Left ventricle myocardium superior (tissue), 1 donor: ENCODE data around the gene PTPRG. TPM values are rescaled to one million over a fixed set of nuclear protein-coding genes. Genes with fewer than 3 reads are reported as not detected.
A peak's percentile ranks its signal among the peaks of the same experiment; 100 is the strongest.

Source experiments
- ATAC-seq: fragments of 200-7000 bp; cut with Tn5 transposase; one replicate; pipeline ENCODE4 v1.9.1; 2020; ENCODE audit warnings: mild to moderate bottlenecking, moderate library complexity
- DNase-seq: peaks from one replicate; pipeline ENCODE4 v3.0.0-alpha.2; 2020
- intact Hi-C: fragments of 100-400 bp; cut with micrococcal nuclease; formaldehyde crosslinking; loops from one replicate; pipeline ENCODE4 v1.11.0; 2022
- total RNA-seq: library from RNA; stranded (reverse); fragmentation: NEBNext Ultra II Directional; extraction: Animal tissue kit (Norgen Biotek cat#: 25700); gene quantifications from one replicate; pipeline ENCODE4 v1.2.1, GENCODE V29; 2021
- donor health status: DM: no; HTN: yes; CAD: no; lungs with severe emphysema.

PTPRG gene
- total RNA-seq, 1 donor from 2014 or later: 30.4 TPM

GRCh38 chr3:62209101-62209500, 647.7 kb downstream of the PTPRG start:
- intact Hi-C loops: loop anchor here (10.0 kb wide), 1 partner anchor 116 kb away; no protein-coding TSS in a partner anchor
- DNase-seq (no peak), ATAC-seq (no peak)

DNA sequence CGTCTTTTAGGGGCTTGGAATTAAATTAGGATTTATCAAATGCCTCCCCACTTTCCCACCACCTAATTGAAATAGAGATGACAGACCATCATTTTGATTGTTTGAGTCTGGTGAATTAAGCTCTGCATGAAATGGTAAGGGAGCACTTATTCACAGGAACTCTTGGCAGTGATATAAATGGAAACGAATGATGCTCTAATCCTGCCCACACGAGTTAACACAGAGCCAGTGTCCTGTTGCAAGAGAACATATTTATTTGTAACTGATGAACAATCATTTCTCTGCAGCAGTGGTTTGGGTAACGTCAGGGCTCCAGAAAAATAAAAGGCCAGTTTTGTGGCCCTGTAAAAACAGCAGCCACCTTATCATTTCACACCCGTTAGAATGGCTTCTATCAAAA, 648.6 kb downstream of the PTPRG start:
- no peak for DNase-seq
- intact Hi-C loops: no loop called here
- no peak for ATAC-seq

DNA sequence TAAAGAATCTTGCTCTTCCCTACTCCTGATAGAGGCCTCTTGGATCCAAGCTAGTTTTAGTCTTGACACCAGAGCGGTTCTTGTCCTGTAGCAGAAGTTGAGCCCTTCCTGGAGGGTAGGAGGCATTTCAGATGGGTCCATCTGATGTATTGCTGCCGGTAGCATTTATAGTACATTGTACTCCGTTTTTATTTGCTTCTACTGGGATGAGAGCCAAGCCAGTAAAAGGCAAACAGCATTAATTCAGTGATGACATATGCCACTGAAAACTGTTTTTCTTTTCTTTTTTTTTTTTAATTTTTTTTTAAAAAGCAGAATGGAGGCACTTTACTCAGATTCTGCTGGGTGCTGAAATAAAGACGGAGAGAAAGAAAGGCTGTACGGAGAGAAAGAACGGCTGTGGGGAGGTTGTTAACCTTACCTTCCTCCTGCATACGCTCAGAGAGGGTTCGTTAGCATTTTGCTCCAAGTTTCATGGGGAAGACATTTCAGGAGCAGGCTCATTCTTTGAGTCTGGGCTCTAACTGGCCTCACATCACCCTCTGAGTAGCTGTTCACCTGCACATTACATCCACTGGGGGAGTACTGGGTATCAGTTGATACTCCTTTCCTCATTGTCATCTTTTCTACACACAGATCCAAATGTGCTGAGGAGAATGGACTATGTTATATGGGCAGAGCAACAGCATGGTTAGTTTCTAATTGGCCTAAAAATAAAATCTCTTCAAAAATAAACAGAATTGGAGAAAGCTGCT, 650.5 kb downstream of the PTPRG start:
- intact Hi-C loops: no loop called here
- ATAC-seq (no peak), DNase-seq (no peak)

- intact Hi-C loops: no loop called here
- no peak for ATAC-seq
Measured at GRCh38 chr3:62214850-62215249, 653.5 kb downstream of the PTPRG start.

GRCh38 chr3:62220616-62221015, 659.2 kb downstream of the PTPRG start:
- no peak for DNase-seq
- intact Hi-C loops: no loop called here
- ATAC-seq: peak; percentile 61

More at GRCh38 chr3:62214850-62215249, 653.5 kb downstream of the PTPRG start:
- no peak for DNase-seq

GRCh38 chr3:62225051-62225450, 663.7 kb downstream of the PTPRG start:
- DNase-seq (no peak), ATAC-seq (no peak)
- intact Hi-C loops: no loop called here

GRCh38 chr3:62226601-62227339, 665.4 kb downstream of the PTPRG start:
- intact Hi-C loops: no loop called here
- DNase-seq: no peak
- ATAC-seq: no peak

- DNase-seq: no peak
- no peak for ATAC-seq
- intact Hi-C loops: no loop called here
Measured at GRCh38 chr3:62228467-62228866, 667.1 kb downstream of the PTPRG start.

DNA sequence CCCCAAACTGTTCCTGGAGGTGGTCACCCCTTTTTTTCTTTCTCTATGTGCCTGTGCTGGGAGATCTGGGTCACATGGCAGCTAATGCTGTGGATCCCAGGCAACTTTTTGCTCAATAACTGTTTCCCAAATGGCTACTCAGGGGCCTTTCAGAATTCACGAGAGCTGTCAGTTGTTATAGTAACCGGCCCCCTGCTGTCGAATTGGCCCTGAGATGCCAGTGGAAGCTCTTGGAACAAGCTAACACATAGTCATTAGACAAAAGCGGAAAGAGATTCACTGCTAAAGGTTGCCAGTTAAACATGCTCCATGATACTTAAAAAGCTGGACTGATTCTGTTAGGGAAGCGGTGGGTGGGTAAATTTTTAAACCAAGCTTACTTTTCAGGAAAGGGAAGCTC, 667.8 kb downstream of the PTPRG start:
- DNase-seq (no peak), ATAC-seq (no peak)
- intact Hi-C loops: no loop called here

DNA sequence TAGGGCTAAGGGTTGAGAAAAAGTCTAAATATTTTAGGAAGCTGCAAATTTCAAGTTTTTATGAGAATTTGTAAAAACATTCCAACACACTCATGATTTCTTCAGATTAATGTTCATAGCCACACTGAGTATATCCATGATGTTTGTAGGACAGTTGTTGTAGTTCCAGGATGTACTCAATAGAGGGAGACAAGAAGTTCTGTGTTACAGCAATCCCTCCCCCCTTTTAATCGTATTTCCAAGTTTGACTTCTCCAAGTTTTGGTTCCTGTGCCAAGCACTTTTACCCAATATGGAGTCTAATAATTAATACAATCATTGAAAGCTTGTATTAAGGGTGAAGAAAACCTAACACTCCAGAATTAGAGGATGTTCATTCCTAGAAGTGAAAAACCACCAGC, 668.5 kb downstream of the PTPRG start:
- intact Hi-C loops: no loop called here
- ATAC-seq (no peak), DNase-seq (no peak)

DNA sequence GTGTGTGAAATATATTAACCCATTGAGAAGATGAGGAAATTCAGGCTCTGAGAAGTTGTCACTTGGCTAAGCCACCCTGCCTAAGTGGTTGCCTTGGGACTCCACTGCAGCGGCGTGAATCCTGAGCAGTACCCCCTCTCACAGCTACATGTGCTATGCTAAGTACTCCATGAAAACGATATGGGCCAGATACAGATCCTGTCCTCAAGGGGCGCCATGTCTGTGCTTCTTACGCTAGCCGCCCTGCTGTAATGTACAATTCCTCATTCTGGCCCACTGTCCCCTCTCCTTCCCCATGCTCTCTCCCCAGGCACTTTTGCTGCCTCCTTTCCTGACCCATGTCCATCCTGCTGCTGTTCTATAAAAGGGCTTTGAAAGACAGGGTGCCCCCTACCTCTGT, 671.7 kb downstream of the PTPRG start:
- DNase-seq: no peak
- intact Hi-C loops: no loop called here
- ATAC-seq: no peak

- no peak for ATAC-seq
- intact Hi-C loops: no loop called here
- DNase-seq: no peak
Measured at GRCh38 chr3:62236016-62236415, 674.6 kb downstream of the PTPRG start.

DNA sequence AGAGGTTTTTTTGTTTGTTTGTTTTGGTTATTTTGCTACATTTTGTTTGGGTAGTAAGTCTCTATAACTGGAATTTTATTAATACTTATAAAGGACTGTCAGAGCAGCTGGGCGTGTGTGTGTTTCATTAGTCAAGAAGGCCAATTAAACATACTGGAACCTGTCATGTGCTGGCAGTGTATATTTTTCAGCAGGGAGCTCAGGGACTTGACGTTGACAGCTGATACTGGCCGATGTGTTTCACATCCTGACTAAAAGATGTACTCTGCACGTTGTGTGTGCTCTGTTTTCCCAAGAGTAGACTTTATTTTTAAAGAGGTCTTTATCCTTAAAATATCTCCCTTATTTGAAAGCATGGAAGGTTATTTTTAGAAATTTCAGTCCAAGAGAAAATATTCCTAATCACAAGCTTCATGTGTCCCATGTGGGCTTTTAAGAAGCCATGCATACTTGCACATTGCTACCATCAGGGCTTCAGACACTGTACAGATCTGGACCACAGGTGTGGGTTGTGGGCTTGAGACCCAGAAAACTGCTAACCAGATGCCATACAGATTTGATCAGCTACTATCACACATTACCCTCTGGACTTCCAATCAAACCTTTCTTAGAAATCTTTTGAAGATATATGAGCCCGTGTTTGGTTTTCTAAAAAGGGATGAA, 676.0 kb downstream of the PTPRG start:
- intact Hi-C loops: no loop called here

GRCh38 chr3:62238003-62238402, 676.6 kb downstream of the PTPRG start:
- intact Hi-C loops: no loop called here
- DNase-seq (no peak), ATAC-seq (no peak)

More for the DNA sequence above, 676.0 kb downstream of the PTPRG start:
- DNase-seq (no peak), ATAC-seq (peak; percentile 86)

DNA sequence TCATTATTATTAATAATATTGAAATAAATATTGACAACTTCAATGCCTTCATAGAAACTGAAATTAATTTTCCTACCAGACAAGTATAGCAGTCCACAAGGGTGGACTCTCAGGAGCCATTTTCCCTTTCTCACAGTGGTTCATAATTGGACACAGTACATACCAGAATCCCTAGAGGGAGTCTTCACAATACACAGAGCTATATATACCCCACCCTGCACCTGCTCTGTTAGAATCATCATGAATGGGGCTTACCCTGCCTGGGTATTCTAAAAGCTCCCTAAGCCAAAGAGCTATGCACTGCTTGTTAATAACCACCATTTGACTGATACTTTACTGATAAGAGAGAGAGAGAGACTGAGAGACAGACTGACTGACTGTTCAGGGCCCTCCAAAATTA, 677.1 kb downstream of the PTPRG start:
- intact Hi-C loops: no loop called here

GRCh38 chr3:62241279-62241678, 679.9 kb downstream of the PTPRG start:
- intact Hi-C loops: no loop called here
- no peak for ATAC-seq
- DNase-seq: no peak

More for the DNA sequence above, 677.1 kb downstream of the PTPRG start:
- DNase-seq: no peak
- ATAC-seq: no peak

DNA sequence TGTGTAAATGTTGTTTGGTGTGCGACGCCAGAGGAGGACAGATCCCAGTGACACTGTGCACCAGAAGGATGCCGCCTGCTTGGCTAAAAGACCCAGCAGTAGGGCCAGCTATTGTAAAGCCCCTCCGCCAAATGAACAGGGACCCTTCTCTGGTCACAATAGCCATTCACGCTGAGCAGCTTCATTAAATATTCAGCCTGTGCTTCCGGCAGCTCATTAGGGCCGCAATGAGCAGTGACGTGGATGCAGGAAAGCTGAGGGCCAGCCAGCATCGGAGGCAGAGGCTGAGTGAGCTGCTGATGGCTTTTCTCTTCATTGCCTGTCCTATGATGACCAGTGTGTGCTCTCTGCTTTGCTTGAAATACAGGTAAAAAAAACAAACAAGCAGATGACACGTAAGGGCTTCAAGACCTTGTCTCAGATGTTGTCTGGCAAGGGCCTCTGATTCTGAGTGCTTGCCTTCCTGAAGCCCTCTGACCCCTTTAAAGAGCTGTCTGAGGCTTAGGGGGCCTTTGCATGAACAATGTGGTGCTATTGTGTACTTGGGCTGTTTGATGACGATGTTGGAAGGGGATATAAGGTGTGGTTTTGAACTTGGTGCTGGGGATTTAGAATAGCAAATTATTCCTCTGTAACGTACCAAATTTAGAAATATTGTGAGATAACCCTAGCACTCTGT, 681.6 kb downstream of the PTPRG start:
- DNase-seq (no peak), ATAC-seq (no peak)
- intact Hi-C loops: no loop called here

DNA sequence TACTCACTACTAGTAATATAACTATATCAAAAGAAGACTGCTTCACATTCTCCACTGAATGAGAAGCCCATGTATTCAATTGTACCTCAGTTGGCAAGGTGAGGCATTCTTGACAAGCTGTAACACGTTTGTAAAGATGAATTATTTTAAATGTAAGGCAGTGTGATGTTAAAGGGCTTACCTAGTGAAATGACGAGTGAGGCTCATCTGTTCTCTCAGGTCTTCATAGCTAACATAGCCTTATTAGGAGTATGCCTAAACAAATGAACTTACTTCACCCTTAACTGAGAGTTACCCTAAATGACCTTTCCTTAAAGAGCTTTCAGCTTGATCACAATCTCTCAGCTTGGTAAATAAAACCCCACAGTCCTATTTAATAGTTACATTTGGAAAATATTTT, 684.7 kb downstream of the PTPRG start:
- intact Hi-C loops: no loop called here
- peak; percentile 34 for ATAC-seq

DNA sequence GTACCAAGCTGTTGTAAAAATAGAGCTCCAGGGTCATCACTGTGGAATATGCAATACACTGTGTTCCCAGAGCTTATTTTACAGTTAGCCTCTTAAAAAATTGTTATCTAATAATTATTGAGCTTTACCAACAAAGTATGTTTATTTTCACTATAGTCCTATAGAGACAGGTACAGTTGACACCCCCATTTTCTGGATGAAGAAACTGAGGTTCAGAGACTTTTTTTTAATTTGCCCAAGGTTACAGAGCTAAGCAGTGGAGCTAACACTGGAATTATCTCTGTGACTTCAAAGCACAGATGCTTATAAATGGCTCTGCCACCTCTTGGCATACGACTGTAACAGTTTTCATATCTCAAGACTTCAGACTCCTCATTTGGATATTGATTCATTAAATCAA, 685.6 kb downstream of the PTPRG start:
- intact Hi-C loops: no loop called here
- ATAC-seq (peak; percentile 51), DNase-seq (no peak)

More for the DNA sequence above, 684.7 kb downstream of the PTPRG start:
- DNase-seq: no peak
